Mucosa of stomach (tissue), 1 donor: ENCODE results near the gene KIAA0825.

ENCODE experiments used
- H3K27me3 ChIP-seq: one replicate; pipeline ENCODE4 v1.7.0; 2013; ENCODE audit warnings: mild to moderate bottlenecking, low read length; ENCODE audit not compliant: control insufficient read depth, insufficient read depth
- H3K36me3 ChIP-seq: one replicate; pipeline ENCODE4 v1.7.0; 2013; ENCODE audit warnings: low read length; ENCODE audit not compliant: control insufficient read depth, insufficient read depth
- H3K4me1 ChIP-seq: one replicate; pipeline ENCODE4 v1.7.0; 2013; ENCODE audit warnings: mild to moderate bottlenecking, low read length; ENCODE audit not compliant: control insufficient read depth, insufficient read depth
- H3K4me3 ChIP-seq: one replicate; pipeline ENCODE4 v1.7.0; 2013; ENCODE audit warnings: low read length
- H3K9ac ChIP-seq: one replicate; pipeline ENCODE4 v1.7.0; 2013; ENCODE audit warnings: mild to moderate bottlenecking, low read length, moderate library complexity
- H3K9me3 ChIP-seq: one replicate; pipeline ENCODE4 v1.7.0; 2013; ENCODE audit warnings: mild to moderate bottlenecking, low read length, moderate library complexity; ENCODE audit not compliant: control insufficient read depth
- donor health status: Pancreatic carcinoma.

KIAA0825 gene

GRCh38 chr5:94457788-94458187 lies 160.6 kb downstream of the KIAA0825 start:
- H3K27me3 ChIP-seq = no peaks in the 10 kb centered on the region
- H3K9ac ChIP-seq = no peak overlapping the region
- H3K4me3 ChIP-seq = no peak overlapping the region
- H3K4me1 ChIP-seq = no peaks in the 10 kb centered on the region
- H3K9me3 ChIP-seq = no peaks in the 10 kb centered on the region
- no peaks in the 10 kb centered on the region for H3K36me3 ChIP-seq

DNA sequence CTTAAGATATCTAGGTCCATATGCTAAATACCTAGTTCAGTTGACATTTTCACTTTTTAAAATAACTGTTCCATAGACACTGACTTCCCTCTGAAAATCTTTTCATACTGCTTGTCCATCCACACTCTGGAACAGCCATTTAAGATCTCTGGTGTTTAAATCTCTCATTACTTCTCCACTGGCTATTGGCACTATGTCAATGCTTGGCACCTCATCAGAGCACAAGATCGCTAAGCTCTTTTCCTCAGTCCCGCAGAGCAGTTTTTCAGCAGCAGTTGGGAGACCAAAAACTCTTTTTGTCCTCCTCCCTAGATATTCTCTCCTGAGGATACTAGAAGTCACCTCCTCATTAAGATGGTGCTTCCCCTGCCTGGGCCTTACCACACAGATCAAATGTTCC lies 172.7 kb downstream of the KIAA0825 start:
- H3K36me3 ChIP-seq = no peaks in the 10 kb centered on the region
- no peak overlapping the region for H3K4me3 ChIP-seq
- H3K4me1 ChIP-seq = no peaks in the 10 kb centered on the region
- H3K9me3 ChIP-seq = no peaks in the 10 kb centered on the region
- H3K9ac ChIP-seq = no peak overlapping the region
- no peaks in the 10 kb centered on the region for H3K27me3 ChIP-seq

DNA sequence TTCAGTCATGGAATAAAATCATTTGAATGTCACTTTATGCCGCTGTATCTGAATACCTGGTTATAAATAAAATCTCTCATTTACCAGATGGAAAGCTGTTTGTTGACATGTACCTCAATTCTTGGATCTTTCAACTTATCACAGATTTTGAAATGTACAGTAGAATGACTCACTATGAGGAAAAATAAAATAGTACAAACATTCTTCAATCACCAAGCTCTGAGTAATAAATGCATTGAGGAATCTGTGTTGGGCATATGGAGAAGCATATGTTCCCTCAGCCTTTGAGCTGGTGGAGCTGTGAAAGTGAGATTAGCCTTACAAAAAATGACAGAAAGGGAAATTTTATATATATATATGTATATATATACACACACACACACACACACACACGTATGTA lies 175.4 kb downstream of the KIAA0825 start:
- Histone ChIP-seq H3K9me3 (no peaks in the 10 kb centered on the region), H3K4me3 (no peak overlapping the region), H3K36me3 (no peaks in the 10 kb centered on the region), H3K27me3 (no peaks in the 10 kb centered on the region), H3K9ac (no peak overlapping the region), H3K4me1 (peaks cover 6% of the 10 kb centered on the region)

DNA sequence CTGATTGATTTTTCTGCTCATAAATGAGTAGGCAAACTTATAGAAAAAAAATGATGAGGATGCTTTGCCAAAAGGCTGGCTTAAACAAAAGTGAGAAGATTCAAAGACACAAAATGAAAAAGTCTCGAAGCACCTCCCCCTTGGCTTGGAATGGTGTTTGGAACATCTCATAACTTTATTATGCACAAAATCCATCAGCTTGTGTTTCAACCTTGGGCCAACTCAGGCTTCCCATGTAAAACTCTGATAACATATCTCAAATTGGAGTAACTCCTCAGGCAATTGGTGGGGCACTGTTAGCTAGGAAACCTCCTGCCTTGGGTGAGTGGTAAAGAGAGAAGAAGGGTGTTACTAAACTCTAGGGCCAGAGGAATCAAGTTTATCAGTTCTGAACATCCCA lies 176.3 kb downstream of the KIAA0825 start:
- no peak overlapping the region for H3K4me3 ChIP-seq
- no peak overlapping the region for H3K9ac ChIP-seq
- H3K9me3 ChIP-seq = no peaks in the 10 kb centered on the region
- H3K36me3 ChIP-seq = no peaks in the 10 kb centered on the region
- no peaks in the 10 kb centered on the region for H3K27me3 ChIP-seq
- H3K4me1 ChIP-seq = peaks cover 6% of the 10 kb centered on the region

- no peak overlapping the region for H3K4me3 ChIP-seq
- H3K9me3 ChIP-seq = no peaks in the 10 kb centered on the region
- H3K36me3 ChIP-seq = no peaks in the 10 kb centered on the region
- peaks cover 6% of the 10 kb centered on the region for H3K4me1 ChIP-seq
- H3K27me3 ChIP-seq = no peaks in the 10 kb centered on the region
- no peak overlapping the region for H3K9ac ChIP-seq
Observed at GRCh38 chr5:94440015-94440414, 178.4 kb downstream of the KIAA0825 start.

DNA sequence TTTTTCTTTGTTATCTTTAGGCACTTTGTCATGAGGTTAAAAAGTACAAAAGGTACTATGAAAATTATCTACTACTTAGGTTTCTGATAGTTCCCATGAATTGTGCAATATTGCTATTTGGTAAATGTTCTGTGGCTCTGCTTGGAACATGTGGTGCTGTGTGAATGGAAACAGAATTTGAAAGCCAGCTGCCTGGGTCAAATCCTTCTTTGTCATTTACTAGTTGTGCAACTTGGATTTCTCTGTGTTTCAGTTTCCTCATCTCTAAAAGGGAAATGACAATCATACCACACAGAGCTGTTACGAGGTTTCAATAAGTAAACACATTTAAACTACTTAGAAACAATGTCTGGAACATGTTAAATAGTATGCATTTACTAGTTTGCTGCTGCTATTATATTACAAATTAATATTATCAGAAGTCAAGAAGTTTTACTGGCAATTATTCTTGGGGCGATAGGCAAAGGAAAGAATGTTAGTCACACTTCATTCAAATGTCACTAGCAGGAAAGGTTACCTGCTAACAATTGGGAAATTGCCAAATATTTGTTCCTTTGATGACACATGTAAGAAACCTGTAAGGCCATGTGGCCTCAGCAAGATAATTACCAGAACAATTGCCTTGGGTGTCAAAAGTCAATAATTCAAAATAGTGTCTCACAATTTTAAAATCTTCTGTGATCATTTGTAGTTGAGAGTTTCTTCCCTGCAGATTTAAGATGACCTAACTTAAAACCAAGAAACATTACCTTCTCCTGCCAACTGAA lies 184.8 kb downstream of the KIAA0825 start:
- no peaks in the 10 kb centered on the region for H3K9me3 ChIP-seq
- H3K9ac ChIP-seq = no peak overlapping the region
- no peaks in the 10 kb centered on the region for H3K27me3 ChIP-seq
- H3K4me1 ChIP-seq = peaks cover 12% of the 10 kb centered on the region
- no peak overlapping the region for H3K4me3 ChIP-seq
- H3K36me3 ChIP-seq = no peaks in the 10 kb centered on the region

DNA sequence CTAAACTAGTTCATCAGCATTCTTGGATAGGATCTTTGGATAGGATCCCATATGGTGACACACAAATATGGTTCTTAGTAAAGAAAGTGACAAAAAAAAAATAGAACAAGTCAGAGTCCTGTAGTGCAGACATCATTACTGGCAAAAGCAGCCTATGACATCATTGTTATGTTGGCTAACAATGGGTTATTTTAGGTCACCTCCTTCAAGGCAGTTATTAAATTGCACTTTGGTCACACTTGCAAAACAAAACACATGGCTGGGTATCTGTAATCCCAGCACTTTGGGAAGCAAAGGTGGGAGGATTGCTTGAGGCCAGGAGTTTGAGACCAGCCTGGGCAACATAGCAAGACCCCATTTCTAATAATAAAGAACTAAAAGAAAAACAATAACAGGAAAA lies 185.9 kb downstream of the KIAA0825 start:
- H3K9ac ChIP-seq = no peak overlapping the region
- H3K4me1 ChIP-seq = peaks cover 8% of the 10 kb centered on the region
- H3K27me3 ChIP-seq = no peaks in the 10 kb centered on the region
- H3K36me3 ChIP-seq = no peaks in the 10 kb centered on the region
- no peaks in the 10 kb centered on the region for H3K9me3 ChIP-seq
- no peak overlapping the region for H3K4me3 ChIP-seq

- Histone ChIP-seq H3K9ac (no peak overlapping the region), H3K27me3 (no peaks in the 10 kb centered on the region), H3K9me3 (no peaks in the 10 kb centered on the region), H3K4me1 (peaks cover 8% of the 10 kb centered on the region), H3K36me3 (no peaks in the 10 kb centered on the region), H3K4me3 (no peak overlapping the region)
Observed at GRCh38 chr5:94431696-94432095, 186.7 kb downstream of the KIAA0825 start.

DNA sequence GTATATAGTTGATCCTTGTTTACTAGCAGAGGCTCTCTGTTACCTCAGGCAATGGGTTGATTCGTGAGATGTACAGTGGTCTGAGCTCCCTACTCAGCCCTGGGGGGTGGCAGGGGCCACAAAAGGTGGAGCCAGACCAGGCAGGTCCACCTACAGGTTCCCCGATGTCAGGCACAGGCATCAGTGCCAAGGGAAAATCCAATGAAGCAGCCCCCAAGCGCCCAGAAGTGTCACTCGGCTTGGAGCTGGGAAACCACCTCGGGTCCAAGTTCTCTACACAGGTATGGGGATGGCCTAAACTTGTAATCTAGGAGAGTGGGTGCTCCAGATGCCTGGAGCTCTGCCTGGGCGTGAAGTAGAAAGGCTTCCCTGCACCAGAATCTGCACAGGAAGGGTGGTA lies 188.8 kb downstream of the KIAA0825 start:
- Histone ChIP-seq H3K4me1 (peaks cover 8% of the 10 kb centered on the region), H3K9me3 (no peaks in the 10 kb centered on the region), H3K9ac (no peak overlapping the region), H3K27me3 (no peaks in the 10 kb centered on the region), H3K36me3 (no peaks in the 10 kb centered on the region), H3K4me3 (no peak overlapping the region)

- H3K36me3 ChIP-seq = no peaks in the 10 kb centered on the region
- H3K4me1 ChIP-seq = no peaks in the 10 kb centered on the region
- no peaks in the 10 kb centered on the region for H3K9me3 ChIP-seq
- H3K9ac ChIP-seq = no peak overlapping the region
- no peak overlapping the region for H3K4me3 ChIP-seq
- H3K27me3 ChIP-seq = no peaks in the 10 kb centered on the region
Observed at GRCh38 chr5:94425396-94425795, 193.0 kb downstream of the KIAA0825 start.

DNA sequence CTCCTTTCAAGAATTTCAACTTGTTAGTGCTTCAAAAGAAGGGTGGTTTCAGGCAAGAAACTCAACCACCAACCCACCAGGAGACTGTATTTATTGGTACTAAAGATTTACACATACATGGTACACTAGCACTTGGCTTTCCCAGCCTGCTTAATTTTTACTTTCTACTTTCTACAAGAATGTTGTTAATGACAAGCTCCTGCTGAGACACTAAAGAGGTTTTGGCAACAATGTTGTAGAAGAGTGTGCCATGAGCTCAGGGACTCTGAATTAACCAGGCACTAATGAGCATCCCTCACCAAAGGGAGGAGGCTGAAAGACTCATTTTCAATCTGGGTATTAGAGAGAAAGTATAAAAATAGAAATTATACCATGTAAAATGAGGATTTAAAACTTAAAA lies 195.0 kb downstream of the KIAA0825 start:
- Histone ChIP-seq H3K27me3 (no peaks in the 10 kb centered on the region), H3K9me3 (no peaks in the 10 kb centered on the region), H3K4me1 (no peaks in the 10 kb centered on the region), H3K36me3 (no peaks in the 10 kb centered on the region), H3K4me3 (no peak overlapping the region), H3K9ac (no peak overlapping the region)

DNA sequence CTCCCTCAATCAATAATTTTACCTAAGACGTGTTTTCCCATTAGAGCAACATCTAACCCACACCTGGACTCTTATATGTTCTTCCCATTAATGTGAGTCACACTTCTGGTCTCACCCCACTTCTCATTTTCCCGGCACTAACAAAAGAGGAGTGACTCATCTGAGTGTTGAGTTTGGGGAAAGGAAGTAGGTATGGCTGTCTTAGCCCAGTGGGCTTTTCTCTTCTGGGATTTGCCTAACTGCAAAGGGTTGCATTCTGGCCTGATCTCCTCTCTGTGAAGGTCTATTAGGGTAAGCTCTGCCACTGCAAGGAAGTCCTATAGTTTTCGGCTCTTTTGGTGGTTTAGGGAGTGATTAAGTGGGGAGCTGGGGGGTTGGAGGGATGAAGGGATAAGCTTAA lies 195.6 kb downstream of the KIAA0825 start:
- no peaks in the 10 kb centered on the region for H3K36me3 ChIP-seq
- no peaks in the 10 kb centered on the region for H3K9me3 ChIP-seq
- no peaks in the 10 kb centered on the region for H3K4me1 ChIP-seq
- no peaks in the 10 kb centered on the region for H3K27me3 ChIP-seq
- H3K9ac ChIP-seq = no peak overlapping the region
- H3K4me3 ChIP-seq = no peak overlapping the region

DNA sequence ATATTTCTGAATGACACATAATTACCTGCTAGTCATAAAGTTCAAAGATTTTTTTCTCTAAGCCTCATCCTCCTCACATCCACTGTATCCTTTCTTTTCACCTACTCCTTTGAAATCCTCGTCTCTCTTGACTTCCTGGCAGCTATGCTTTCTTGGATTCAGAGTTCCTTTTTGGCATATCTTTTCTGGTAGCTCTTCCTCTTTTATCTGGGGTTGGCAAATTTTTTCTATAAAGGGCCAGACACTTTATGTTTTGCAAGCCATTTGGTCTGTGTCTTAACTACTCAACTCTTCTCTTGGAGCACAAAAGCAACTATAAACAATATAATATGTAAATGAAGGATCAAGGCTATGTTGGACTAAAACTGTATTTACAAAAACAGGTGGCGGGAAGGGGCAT lies 197.5 kb downstream of the KIAA0825 start:
- no peaks in the 10 kb centered on the region for H3K9me3 ChIP-seq
- H3K4me3 ChIP-seq = no peak overlapping the region
- H3K4me1 ChIP-seq = no peaks in the 10 kb centered on the region
- H3K36me3 ChIP-seq = no peaks in the 10 kb centered on the region
- no peaks in the 10 kb centered on the region for H3K27me3 ChIP-seq
- no peak overlapping the region for H3K9ac ChIP-seq
